ENCODE data around the gene KIAA0825. TPM values are rescaled to one million over a fixed set of nuclear protein-coding genes. Genes with fewer than 3 reads are reported as not detected.

The KIAA0825 gene
- total RNA-seq, 1 experiment from 2014 or later: 1.6 TPM

DNA sequence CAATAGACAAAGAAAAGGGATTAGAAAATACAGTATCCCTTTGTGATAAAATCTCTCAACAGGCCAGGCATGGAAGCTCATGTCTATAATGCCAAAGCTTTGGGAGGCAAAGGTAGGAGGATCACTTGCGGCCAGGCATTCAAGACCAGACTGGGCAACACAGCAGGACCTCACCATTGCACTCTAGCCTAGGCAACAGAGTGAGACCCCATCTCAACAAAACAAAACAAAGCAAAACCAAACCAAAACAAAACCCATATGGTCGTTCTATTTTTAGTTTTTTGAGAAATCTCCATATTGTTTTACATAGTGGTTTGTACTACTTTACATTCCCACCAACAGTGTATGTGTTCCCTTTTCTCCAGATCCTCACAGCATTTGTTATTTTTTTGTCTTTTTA lies 193.0 kb downstream of the KIAA0825 start:
- no peak for DNase-seq (ENCODE audit: low read depth, low spot score)
- CTCF ChIA-PET: interaction anchor here (0.7 kb wide), 1 partner anchor 744 kb away, joined by 6 read pairs; no protein-coding TSS in a partner anchor
- Histone ChIP-seq H3K36me3 (ENCODE audit: control insufficient read depth, insufficient read depth, low read length) (no peaks in the 10 kb centered on the region), H3K27ac (ENCODE audit: low read length) (no peak overlapping the region), H3K4me1 (ENCODE audit: control insufficient read depth, insufficient read depth, low read length) (no peaks in the 10 kb centered on the region), H3K27me3 (ENCODE audit: control insufficient read depth, insufficient read depth, low read length) (peaks cover 6% of the 10 kb centered on the region; the same call in 1 of the 2 replicates), H3K9me3 (ENCODE audit: control insufficient read depth, insufficient read depth, low read depth, low read length) (no peaks in the 10 kb centered on the region), H3K4me3 (ENCODE audit: low read depth in 2 of 2, low read length in 2 of 2) (no peak overlapping the region)
- no peak for ATAC-seq
- intact Hi-C loops (cut with micrococcal nuclease; ENCODE audit: unreplicated experiment) (no loop called here), in situ Hi-C loops (cut with HindIII; ENCODE audit: low pct_unique_long_range_greater_than_20kb, low sequenced_read_pairs) (no loop called here)
- TF ChIP-seq TCF7L2 (IDR thresholded peaks at IDR 0.05; ENCODE audit: low read depth, low read length): no peak
- TF ChIP-seq, protein P1, sequence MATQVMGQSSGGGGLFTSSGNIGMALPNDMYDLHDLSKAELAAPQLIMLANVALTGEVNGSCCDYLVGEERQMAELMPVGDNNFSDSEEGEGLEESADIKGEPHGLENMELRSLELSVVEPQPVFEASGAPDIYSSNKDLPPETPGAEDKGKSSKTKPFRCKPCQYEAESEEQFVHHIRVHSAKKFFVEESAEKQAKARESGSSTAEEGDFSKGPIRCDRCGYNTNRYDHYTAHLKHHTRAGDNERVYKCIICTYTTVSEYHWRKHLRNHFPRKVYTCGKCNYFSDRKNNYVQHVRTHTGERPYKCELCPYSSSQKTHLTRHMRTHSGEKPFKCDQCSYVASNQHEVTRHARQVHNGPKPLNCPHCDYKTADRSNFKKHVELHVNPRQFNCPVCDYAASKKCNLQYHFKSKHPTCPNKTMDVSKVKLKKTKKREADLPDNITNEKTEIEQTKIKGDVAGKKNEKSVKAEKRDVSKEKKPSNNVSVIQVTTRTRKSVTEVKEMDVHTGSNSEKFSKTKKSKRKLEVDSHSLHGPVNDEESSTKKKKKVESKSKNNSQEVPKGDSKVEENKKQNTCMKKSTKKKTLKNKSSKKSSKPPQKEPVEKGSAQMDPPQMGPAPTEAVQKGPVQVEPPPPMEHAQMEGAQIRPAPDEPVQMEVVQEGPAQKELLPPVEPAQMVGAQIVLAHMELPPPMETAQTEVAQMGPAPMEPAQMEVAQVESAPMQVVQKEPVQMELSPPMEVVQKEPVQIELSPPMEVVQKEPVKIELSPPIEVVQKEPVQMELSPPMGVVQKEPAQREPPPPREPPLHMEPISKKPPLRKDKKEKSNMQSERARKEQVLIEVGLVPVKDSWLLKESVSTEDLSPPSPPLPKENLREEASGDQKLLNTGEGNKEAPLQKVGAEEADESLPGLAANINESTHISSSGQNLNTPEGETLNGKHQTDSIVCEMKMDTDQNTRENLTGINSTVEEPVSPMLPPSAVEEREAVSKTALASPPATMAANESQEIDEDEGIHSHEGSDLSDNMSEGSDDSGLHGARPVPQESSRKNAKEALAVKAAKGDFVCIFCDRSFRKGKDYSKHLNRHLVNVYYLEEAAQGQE (IDR thresholded peaks at IDR 0.05; ENCODE audit: insufficient read depth in 1 of 2, low read depth in 2 of 2, low read length in 1 of 2): no peak
- TF ChIP-seq SIN3A (IDR thresholded peaks at IDR 0.05; ENCODE audit: borderline replicate concordance, insufficient read depth, low read depth, low read length): no peak
- TF ChIP-seq, protein P2, sequence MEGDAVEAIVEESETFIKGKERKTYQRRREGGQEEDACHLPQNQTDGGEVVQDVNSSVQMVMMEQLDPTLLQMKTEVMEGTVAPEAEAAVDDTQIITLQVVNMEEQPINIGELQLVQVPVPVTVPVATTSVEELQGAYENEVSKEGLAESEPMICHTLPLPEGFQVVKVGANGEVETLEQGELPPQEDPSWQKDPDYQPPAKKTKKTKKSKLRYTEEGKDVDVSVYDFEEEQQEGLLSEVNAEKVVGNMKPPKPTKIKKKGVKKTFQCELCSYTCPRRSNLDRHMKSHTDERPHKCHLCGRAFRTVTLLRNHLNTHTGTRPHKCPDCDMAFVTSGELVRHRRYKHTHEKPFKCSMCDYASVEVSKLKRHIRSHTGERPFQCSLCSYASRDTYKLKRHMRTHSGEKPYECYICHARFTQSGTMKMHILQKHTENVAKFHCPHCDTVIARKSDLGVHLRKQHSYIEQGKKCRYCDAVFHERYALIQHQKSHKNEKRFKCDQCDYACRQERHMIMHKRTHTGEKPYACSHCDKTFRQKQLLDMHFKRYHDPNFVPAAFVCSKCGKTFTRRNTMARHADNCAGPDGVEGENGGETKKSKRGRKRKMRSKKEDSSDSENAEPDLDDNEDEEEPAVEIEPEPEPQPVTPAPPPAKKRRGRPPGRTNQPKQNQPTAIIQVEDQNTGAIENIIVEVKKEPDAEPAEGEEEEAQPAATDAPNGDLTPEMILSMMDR (IDR thresholded peaks at IDR 0.05): no peak
- no peak for TF ChIP-seq POLR2AphosphoS5 (IDR thresholded peaks at IDR 0.05; ENCODE audit: low read depth, low read length)
- POLR2A ChIA-PET: no interaction called here
- BruUV-seq (replicated peaks): no TSS peak

DNA sequence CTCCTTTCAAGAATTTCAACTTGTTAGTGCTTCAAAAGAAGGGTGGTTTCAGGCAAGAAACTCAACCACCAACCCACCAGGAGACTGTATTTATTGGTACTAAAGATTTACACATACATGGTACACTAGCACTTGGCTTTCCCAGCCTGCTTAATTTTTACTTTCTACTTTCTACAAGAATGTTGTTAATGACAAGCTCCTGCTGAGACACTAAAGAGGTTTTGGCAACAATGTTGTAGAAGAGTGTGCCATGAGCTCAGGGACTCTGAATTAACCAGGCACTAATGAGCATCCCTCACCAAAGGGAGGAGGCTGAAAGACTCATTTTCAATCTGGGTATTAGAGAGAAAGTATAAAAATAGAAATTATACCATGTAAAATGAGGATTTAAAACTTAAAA lies 195.0 kb downstream of the KIAA0825 start:
- Histone ChIP-seq H3K4me1 (ENCODE audit: control insufficient read depth, insufficient read depth, low read length) (no peaks in the 10 kb centered on the region), H3K9me3 (ENCODE audit: control insufficient read depth, insufficient read depth, low read depth, low read length) (no peaks in the 10 kb centered on the region), H3K27me3 (ENCODE audit: control insufficient read depth, insufficient read depth, low read length) (peaks cover 6% of the 10 kb centered on the region; the same call in 1 of the 2 replicates), H3K4me3 (ENCODE audit: low read depth in 2 of 2, low read length in 2 of 2) (no peak overlapping the region), H3K36me3 (ENCODE audit: control insufficient read depth, insufficient read depth, low read length) (no peaks in the 10 kb centered on the region), H3K27ac (ENCODE audit: low read length) (no peak overlapping the region)
- ChIA-PET POLR2A (no interaction called here), CTCF (no interaction called here)
- DNase-seq (ENCODE audit: low read depth, low spot score): no peak
- intact Hi-C loops (cut with micrococcal nuclease; ENCODE audit: unreplicated experiment) (no loop called here), in situ Hi-C loops (cut with HindIII; ENCODE audit: low pct_unique_long_range_greater_than_20kb, low sequenced_read_pairs) (no loop called here)
- BruUV-seq (replicated peaks): no TSS peak
- TF ChIP-seq TCF7L2 (IDR thresholded peaks at IDR 0.05; ENCODE audit: low read depth, low read length): no peak
- no peak for TF ChIP-seq POLR2AphosphoS5 (IDR thresholded peaks at IDR 0.05; ENCODE audit: low read depth, low read length)
- TF ChIP-seq, protein P2 (IDR thresholded peaks at IDR 0.05): no peak
- TF ChIP-seq, protein P1 (IDR thresholded peaks at IDR 0.05; ENCODE audit: insufficient read depth in 1 of 2, low read depth in 2 of 2, low read length in 1 of 2): no peak
- no peak for ATAC-seq

All from Panc1 (cell line).